ENCODE measurements around the gene GPX4. TPM values are rescaled to one million over a fixed set of nuclear protein-coding genes. Genes with fewer than 3 reads are reported as not detected.
"Not testable (repeated sequence)": the region's sequence is repeated elsewhere in the genome, so short reads cannot be mapped to it uniquely, and the experiment has no call there.

GPX4 gene
- total RNA-seq, 2 experiments from 2014 or later = 225 to 231 TPM

DNA sequence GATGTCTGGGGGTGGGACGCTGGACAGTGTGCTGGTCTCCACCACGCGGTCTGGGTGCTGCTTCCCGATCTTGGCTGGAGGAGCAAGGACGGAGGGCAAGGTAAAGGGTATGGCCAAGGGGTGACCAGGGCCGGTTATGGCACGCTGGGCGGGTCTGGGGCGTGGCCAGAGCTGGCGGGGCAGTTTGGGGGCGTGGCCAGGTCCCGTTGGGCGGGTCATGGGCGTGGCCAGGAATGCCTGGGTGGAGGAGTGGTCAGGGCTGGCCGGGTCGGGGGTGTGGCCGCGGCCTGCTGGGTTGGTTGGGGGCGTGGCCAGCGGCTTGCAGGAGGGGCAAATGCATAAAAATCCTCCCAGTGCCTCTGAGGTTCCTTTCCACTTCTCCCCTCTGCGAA is 19.2 kb downstream of the GPX4 start:
- H3K9me3 Mint-ChIP-seq = no peaks in the 10 kb centered on the region

GRCh38 chr19:1123381-1123780 is 19.6 kb downstream of the GPX4 start:
- peaks cover 16% of the 10 kb centered on the region for H3K36me3 Mint-ChIP-seq
- H3K9me3 Mint-ChIP-seq = no peaks in the 10 kb centered on the region
- no peak for DNase-seq
- no peaks in the 10 kb centered on the region for H3K4me1 Mint-ChIP-seq
- no peak overlapping the region for H3K27ac Mint-ChIP-seq
- H3K27me3 Mint-ChIP-seq = no peaks in the 10 kb centered on the region
- H3K4me3 Mint-ChIP-seq = no peak overlapping the region

More for the DNA sequence above, 19.2 kb downstream of the GPX4 start:
- no peak overlapping the region for H3K27ac Mint-ChIP-seq
- no peaks in the 10 kb centered on the region for H3K27me3 Mint-ChIP-seq
- peaks cover 16% of the 10 kb centered on the region for H3K36me3 Mint-ChIP-seq
- no peaks in the 10 kb centered on the region for H3K4me1 Mint-ChIP-seq
- peak; percentile 67 for DNase-seq
- H3K4me3 Mint-ChIP-seq = no peak overlapping the region

DNA sequence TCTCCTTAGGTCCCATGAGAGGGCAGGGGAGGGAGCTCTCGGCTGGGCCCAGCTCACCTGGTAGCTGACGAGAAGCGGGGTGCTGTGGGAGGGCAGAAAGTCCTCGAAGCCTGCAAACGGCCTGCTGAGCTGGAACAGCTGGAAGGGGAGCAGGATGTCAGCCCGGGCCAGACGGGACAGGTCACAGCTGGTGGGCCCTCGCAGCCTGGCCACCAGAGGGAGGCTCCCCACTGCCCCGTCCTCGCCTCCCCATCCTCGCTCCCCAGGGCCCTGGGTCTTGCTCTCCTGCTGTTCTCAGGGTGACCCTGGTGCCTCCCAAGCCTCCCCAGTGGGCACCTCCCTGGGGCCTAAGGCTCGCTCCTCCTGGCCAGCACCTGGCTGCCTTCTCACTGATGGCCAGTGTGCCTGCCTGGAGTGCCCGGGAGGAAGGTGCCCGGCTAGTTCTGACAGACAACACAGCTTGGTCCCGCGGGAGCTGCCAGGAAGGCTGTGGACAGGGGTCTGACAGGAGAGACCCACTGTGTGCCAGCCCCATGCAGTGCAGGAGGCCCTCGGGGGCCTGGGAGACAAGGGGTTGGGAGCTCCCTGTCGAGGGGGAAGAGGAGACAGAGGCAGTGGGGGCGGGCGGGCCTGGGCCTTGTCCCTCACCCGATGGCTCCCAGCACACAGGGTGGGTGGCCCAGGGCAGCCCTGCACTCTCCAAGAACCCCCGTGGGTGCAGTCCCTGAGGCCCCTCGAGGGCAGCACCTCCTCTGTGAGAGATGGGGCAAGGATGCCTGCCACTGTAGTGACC is 20.3 kb downstream of the GPX4 start:
- no peaks in the 10 kb centered on the region for H3K27me3 Mint-ChIP-seq
- no peaks in the 10 kb centered on the region for H3K9me3 Mint-ChIP-seq
- DNase-seq = no peak
- H3K4me1 Mint-ChIP-seq = peaks cover under 1% of the 10 kb centered on the region
- no peak overlapping the region for H3K27ac Mint-ChIP-seq
- H3K36me3 Mint-ChIP-seq = peaks cover 16% of the 10 kb centered on the region
- H3K4me3 Mint-ChIP-seq = no peak overlapping the region

- H3K27me3 Mint-ChIP-seq = no peaks in the 10 kb centered on the region
- H3K9me3 Mint-ChIP-seq = no peaks in the 10 kb centered on the region
- no peak overlapping the region for H3K4me3 Mint-ChIP-seq
- H3K27ac Mint-ChIP-seq = no peak overlapping the region
- peaks cover 10% of the 10 kb centered on the region for H3K4me1 Mint-ChIP-seq
- no peak for DNase-seq
- H3K36me3 Mint-ChIP-seq = peaks cover 12% of the 10 kb centered on the region
Observed at GRCh38 chr19:1125601-1126467, 22.0 kb downstream of the GPX4 start.

GRCh38 chr19:1126984-1127760 is 23.4 kb downstream of the GPX4 start:
- Mint-ChIP-seq H3K4me1 (peaks cover 13% of the 10 kb centered on the region), H3K4me3 (no peak overlapping the region), H3K27ac (no peak overlapping the region), H3K27me3 (no peaks in the 10 kb centered on the region), H3K36me3 (peaks cover 4% of the 10 kb centered on the region), H3K9me3 (no peaks in the 10 kb centered on the region)
- DNase-seq = no peak

- no peak for DNase-seq
- Mint-ChIP-seq H3K9me3 (no peaks in the 10 kb centered on the region), H3K4me1 (peaks cover 15% of the 10 kb centered on the region), H3K27me3 (no peaks in the 10 kb centered on the region), H3K27ac (peak overlapping the region; percentile 38), H3K4me3 (no peak overlapping the region), H3K36me3 (peaks cover 2% of the 10 kb centered on the region)
Observed at GRCh38 chr19:1128106-1128505, 24.3 kb downstream of the GPX4 start.

DNA sequence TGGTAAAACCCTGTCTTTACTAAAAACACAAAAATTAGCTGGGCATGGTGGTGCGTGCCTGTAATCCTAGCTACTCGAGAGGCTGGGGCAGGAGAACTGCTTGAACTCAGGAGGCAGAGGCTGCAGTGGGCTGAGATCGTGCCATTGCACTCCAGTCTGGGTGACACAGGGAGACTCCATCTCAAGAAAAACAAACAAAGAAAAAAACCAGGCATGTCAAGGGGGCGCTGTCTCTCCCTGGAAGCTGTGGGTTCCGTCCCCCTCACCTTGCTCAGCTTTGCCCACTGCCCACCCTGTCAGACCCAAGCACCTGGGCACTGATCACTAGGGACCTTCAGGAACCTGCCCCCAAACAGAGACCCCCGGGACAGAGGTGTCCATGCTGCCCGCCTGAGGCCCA is 25.3 kb downstream of the GPX4 start:
- not testable (repeated sequence) for H3K27ac Mint-ChIP-seq, H3K4me3 Mint-ChIP-seq

GRCh38 chr19:1129535-1129934 is 25.7 kb downstream of the GPX4 start:
- H3K27me3 Mint-ChIP-seq = no peaks in the 10 kb centered on the region
- no peak for DNase-seq
- H3K4me3 Mint-ChIP-seq = no peak overlapping the region
- no peaks in the 10 kb centered on the region for H3K9me3 Mint-ChIP-seq
- no peak overlapping the region for H3K27ac Mint-ChIP-seq
- H3K4me1 Mint-ChIP-seq = peaks cover 21% of the 10 kb centered on the region
- peaks cover 5% of the 10 kb centered on the region for H3K36me3 Mint-ChIP-seq

More for the DNA sequence above, 25.3 kb downstream of the GPX4 start:
- H3K36me3 Mint-ChIP-seq, H3K9me3 Mint-ChIP-seq, DNase-seq, H3K27me3 Mint-ChIP-seq: not testable (repeated sequence)
- H3K4me1 Mint-ChIP-seq = peaks cover 19% of the 10 kb centered on the region

GRCh38 chr19:1130771-1131717 is 27.2 kb downstream of the GPX4 start:
- peak overlapping the region; percentile 89 for H3K27ac Mint-ChIP-seq
- no peaks in the 10 kb centered on the region for H3K9me3 Mint-ChIP-seq
- peak overlapping the region; percentile 85 for H3K4me3 Mint-ChIP-seq
- H3K36me3 Mint-ChIP-seq = peaks cover 5% of the 10 kb centered on the region
- peak; percentile 51 for DNase-seq
- peaks cover 23% of the 10 kb centered on the region for H3K4me1 Mint-ChIP-seq
- H3K27me3 Mint-ChIP-seq = no peaks in the 10 kb centered on the region

DNA sequence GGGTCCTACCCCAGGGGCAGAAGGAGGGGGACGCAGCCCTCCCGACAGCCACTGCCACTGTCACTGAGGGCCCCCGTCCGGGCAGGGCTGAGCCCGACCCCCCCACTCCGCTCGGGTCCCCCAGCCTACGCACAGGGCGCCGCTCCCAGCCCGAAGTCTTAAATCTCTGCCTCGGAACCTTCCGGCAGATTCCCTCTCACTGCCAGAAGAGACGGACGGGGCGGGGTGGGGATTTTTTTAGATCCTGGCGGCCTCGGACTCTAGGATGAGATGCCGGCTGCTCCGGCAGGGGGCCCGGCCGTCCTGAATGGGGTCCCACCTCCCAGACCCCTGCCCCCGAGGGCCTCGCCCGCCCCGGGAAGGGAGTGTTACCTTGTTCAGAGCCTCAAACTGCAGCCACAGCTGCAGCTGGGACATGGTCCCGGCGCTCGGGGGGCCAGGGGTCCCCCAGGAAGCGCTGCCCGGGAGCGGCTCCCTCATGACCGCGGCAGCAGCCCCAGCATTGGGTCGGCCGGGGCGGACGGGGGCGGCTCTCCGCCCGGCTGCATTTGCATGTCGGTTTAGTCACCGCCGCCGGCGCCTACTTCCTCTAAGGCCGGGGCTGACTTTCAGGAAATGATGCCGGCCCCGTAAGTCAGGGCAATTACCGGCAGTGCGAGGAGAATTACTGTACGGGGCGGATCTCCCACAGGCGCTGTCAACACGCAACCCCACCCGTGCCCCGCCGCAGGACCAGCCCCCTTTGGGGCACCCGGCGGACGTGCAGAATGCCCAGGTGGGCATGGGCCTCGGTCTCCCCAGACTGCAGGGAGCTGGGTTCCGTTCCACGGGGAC is 28.1 kb downstream of the GPX4 start:
- peak; percentile 90 for DNase-seq
- peaks cover 27% of the 10 kb centered on the region for H3K4me1 Mint-ChIP-seq
- no peaks in the 10 kb centered on the region for H3K9me3 Mint-ChIP-seq
- peak overlapping the region; percentile 90 for H3K27ac Mint-ChIP-seq
- peak overlapping the region; percentile 85 for H3K4me3 Mint-ChIP-seq
- H3K36me3 Mint-ChIP-seq = peaks cover 5% of the 10 kb centered on the region
- H3K27me3 Mint-ChIP-seq = no peaks in the 10 kb centered on the region

GRCh38 chr19:1132552-1133383 is 29.0 kb downstream of the GPX4 start:
- Mint-ChIP-seq H3K9me3 (no peaks in the 10 kb centered on the region), H3K36me3 (peaks cover 5% of the 10 kb centered on the region), H3K4me1 (peaks cover 27% of the 10 kb centered on the region), H3K4me3 (peak overlapping the region; percentile 85), H3K27ac (peak overlapping the region; percentile 90), H3K27me3 (no peaks in the 10 kb centered on the region)
- DNase-seq = no peak

DNA sequence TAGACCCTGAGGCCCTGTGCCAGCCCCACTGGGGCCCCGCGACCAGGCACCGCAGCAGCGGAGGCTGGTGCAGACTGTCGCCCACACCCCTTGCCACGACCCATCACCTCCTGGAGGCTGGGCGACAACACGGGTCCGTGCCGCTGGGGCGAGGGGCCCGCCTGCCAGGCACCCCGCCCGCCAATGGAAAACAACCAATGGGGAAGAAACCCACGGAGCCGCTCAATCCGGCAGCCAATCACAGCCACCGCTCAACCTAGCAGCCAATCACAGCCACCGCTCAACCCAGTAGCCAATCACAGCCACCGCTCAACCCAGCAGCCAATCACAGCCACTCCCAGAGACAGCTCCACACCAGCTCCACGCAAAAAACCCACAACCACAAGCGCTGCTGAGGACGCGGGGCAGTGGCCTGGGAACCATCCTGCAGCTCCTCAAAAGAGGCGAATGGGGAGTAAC is 29.7 kb downstream of the GPX4 start:
- Mint-ChIP-seq H3K4me3 (peak overlapping the region; percentile 7), H3K36me3 (peaks cover 4% of the 10 kb centered on the region), H3K9me3 (no peaks in the 10 kb centered on the region), H3K27ac (peak overlapping the region; percentile 90), H3K4me1 (peaks cover 27% of the 10 kb centered on the region), H3K27me3 (no peaks in the 10 kb centered on the region)
- peak; percentile 76 for DNase-seq
